H1 (cell line): Measurements from ENCODE around the gene MPHOSPH9. TPM values are rescaled to one million over a fixed set of nuclear protein-coding genes. Genes with fewer than 3 reads are reported as not detected.

Experiments used
- CTCF ChIA-PET: fragments of 300-600 bp; sonication (Branson Sonifier 250); formaldehyde crosslinking; loops from one replicate; lab custom pipeline; 2021; ENCODE audit not compliant: partially characterized antibody; lab: Charles Lee
- POLR2A ChIA-PET: fragments of 300-600 bp; sonication (Branson Sonifier 250); formaldehyde crosslinking; loops from one replicate; lab custom pipeline; 2021; ENCODE audit warnings: inconsistent platforms; ENCODE audit not compliant: partially characterized antibody; lab: Charles Lee
- DNase-seq, 2 experiments: peaks; one replicate each; pipeline versions ENCODE4 v3.0.0 to v3.0.0-alpha.2; 2010 to 2022; ENCODE audit warnings: low spot score in 2 of 2, low read depth in 1 of 2, mixed read lengths in 1 of 2
- FAIRE-seq: peaks from 2 replicates; lab custom pipeline; 2011; peaks lifted over from hg19 to GRCh38; lab: Jason Lieb, UNC
- H2AFZ ChIP-seq: 2 replicates; pipeline ENCODE4 v1.8.1; 2012; ENCODE audit warnings: low read length, inconsistent platforms
- H2AK5ac ChIP-seq: 2 replicates; pipeline ENCODE4 v1.6.1; 2013; ENCODE audit warnings: low read depth, low read length
- H2BK120ac ChIP-seq: replicated peaks from 2 replicates; pipeline ENCODE3; 2013; ENCODE audit warnings: low read depth, low read length, inconsistent platforms
- H2BK12ac ChIP-seq: 2 replicates; pipeline ENCODE4 v1.6.1; 2013; ENCODE audit warnings: low read depth, low read length
- H2BK15ac ChIP-seq: 2 replicates; pipeline ENCODE4 v1.6.1; 2013; ENCODE audit warnings: low read length
- H2BK20ac ChIP-seq: 2 replicates; pipeline ENCODE4 v1.6.1; 2013; ENCODE audit warnings: low read length
- H2BK5ac ChIP-seq: 2 replicates; pipeline ENCODE4 v1.6.1; 2013; ENCODE audit warnings: low read depth, low read length
- H3K14ac ChIP-seq: 2 replicates; pipeline ENCODE4 v1.6.1; 2013; ENCODE audit warnings: inconsistent platforms; ENCODE audit not compliant: insufficient read length
- H3K18ac ChIP-seq: 2 replicates; pipeline ENCODE4 v1.6.1; 2013; ENCODE audit warnings: low read length; ENCODE audit errors: extremely low read depth
- H3K23ac ChIP-seq: 2 replicates; pipeline ENCODE4 v1.6.1; 2013; ENCODE audit warnings: inconsistent platforms; ENCODE audit not compliant: insufficient read length
- H3K23me2 ChIP-seq: 2 replicates; pipeline ENCODE4 v1.6.1; 2013; ENCODE audit warnings: low read depth, low read length
- H3K27ac ChIP-seq: 2 replicates; pipeline ENCODE4 v1.6.1; 2011; ENCODE audit warnings: low read depth, low read length, inconsistent platforms
- H3K27me3 ChIP-seq, 4 experiments: replicated peaks in 1 of 4; 1 replicate in 1 of 4; 2 replicates in 3 of 4; pipeline versions ENCODE4 v1.6.1 to v1.8.1; 2011 to 2013; ENCODE audit warnings: low read length in 3 of 4, mild to moderate bottlenecking in 3 of 4, inconsistent platforms in 2 of 4, mixed read lengths in 2 of 4, moderate library complexity in 1 of 4; ENCODE audit not compliant: control insufficient read depth in 3 of 4, insufficient read depth in 3 of 4; ENCODE audit errors: extremely low read depth in 1 of 4
- H3K36me3 ChIP-seq, 4 experiments: 2 replicates each; pipeline versions ENCODE4 v1.6.1 to v1.8.1; 2011 to 2013; ENCODE audit warnings: mild to moderate bottlenecking in 4 of 4, low read length in 3 of 4, moderate library complexity in 2 of 4, control low read depth in 1 of 4, inconsistent platforms in 1 of 4; ENCODE audit not compliant: insufficient read depth in 4 of 4, control insufficient read depth in 2 of 4
- H3K4ac ChIP-seq: replicated peaks from 2 replicates; pipeline ENCODE3; 2013; ENCODE audit warnings: low read length, low read depth, mixed read lengths, inconsistent platforms; ENCODE audit not compliant: insufficient read length
- H3K4me1 ChIP-seq, 4 experiments: replicated peaks in 1 of 4; 1 replicate in 1 of 4; 2 replicates in 3 of 4; pipeline versions ENCODE4 v1.6.1 to v1.8.1; 2011 to 2013; ENCODE audit warnings: low read length in 3 of 4, inconsistent platforms in 2 of 4, mixed read lengths in 1 of 4; ENCODE audit not compliant: insufficient read depth in 4 of 4, control insufficient read depth in 3 of 4
- H3K4me2 ChIP-seq, 2 experiments: 2 replicates each; pipeline versions ENCODE4 v1.6.1 to v1.8.1; 2011 to 2013; ENCODE audit warnings: low read depth in 2 of 2, low read length in 2 of 2, control low read depth in 1 of 2, inconsistent platforms in 1 of 2, mild to moderate bottlenecking in 1 of 2; ENCODE audit not compliant: insufficient read depth in 1 of 2
- H3K4me3 ChIP-seq, 4 experiments: fragments of 200-600, 300-600 bp in 1 of 4; sonication (generic), shearing (Covaris generic), sonication (Bioruptor Twin) in 1 of 4; 2 replicates each; pipeline versions ENCODE4 v1.5.1 to v1.8.1; 2011 to 2016; ENCODE audit warnings: low read length in 4 of 4, low read depth in 3 of 4, control low read depth in 2 of 4, inconsistent platforms in 2 of 4, mild to moderate bottlenecking in 2 of 4, mixed read lengths in 1 of 4, moderate library complexity in 1 of 4; ENCODE audit not compliant: insufficient read depth in 2 of 4; ENCODE audit errors: extremely low read depth in 1 of 4
- H3K56ac ChIP-seq: replicated peaks from 2 replicates; pipeline ENCODE3; 2013; ENCODE audit warnings: low read depth, mild to moderate bottlenecking, mixed read lengths, low read length, inconsistent platforms; ENCODE audit not compliant: insufficient read length
- H3K79me1 ChIP-seq: 2 replicates; pipeline ENCODE4 v1.6.1; 2013; ENCODE audit warnings: low read depth, low read length, control low read depth
- H3K79me2 ChIP-seq, 2 experiments: 2 replicates each; pipeline versions ENCODE4 v1.6.1 to v1.8.1; 2012 to 2013; ENCODE audit warnings: low read length in 2 of 2, mild to moderate bottlenecking in 2 of 2, inconsistent platforms in 1 of 2; ENCODE audit not compliant: insufficient read depth in 2 of 2, control insufficient read depth in 1 of 2
- H3K9ac ChIP-seq, 4 experiments: replicated peaks in 1 of 4; 1 replicate in 1 of 4; 2 replicates in 3 of 4; pipeline versions ENCODE4 v1.6.1 to v1.8.1; 2011 to 2013; ENCODE audit warnings: low read depth in 3 of 4, low read length in 3 of 4, control low read depth in 2 of 4, mild to moderate bottlenecking in 2 of 4, moderate library complexity in 2 of 4, inconsistent platforms in 1 of 4; ENCODE audit errors: extremely low read depth in 1 of 4
- H3K9me3 ChIP-seq, 2 experiments: 2 replicates each; pipeline versions ENCODE4 v1.6.1 to v1.8.1; 2012 to 2013; ENCODE audit warnings: mild to moderate bottlenecking in 2 of 2, moderate library complexity in 2 of 2, control low read depth in 1 of 2, inconsistent platforms in 1 of 2, low read depth in 1 of 2, low read length in 1 of 2, mixed read lengths in 1 of 2; ENCODE audit not compliant: insufficient read depth in 2 of 2
- H4K20me1 ChIP-seq, 2 experiments: replicated peaks in 1 of 2; 2 replicates each; pipeline versions ENCODE3 to v1.8.1; 2011 to 2013; ENCODE audit warnings: inconsistent platforms in 2 of 2, low read length in 2 of 2, mild to moderate bottlenecking in 1 of 2; ENCODE audit not compliant: insufficient read depth in 2 of 2, control insufficient read depth in 1 of 2
- H4K5ac ChIP-seq: 2 replicates; pipeline ENCODE4 v1.6.1; 2013; ENCODE audit warnings: low read length, low read depth, mixed read lengths, inconsistent platforms; ENCODE audit not compliant: insufficient read length
- H4K8ac ChIP-seq: 2 replicates; pipeline ENCODE4 v1.8.0; 2013; ENCODE audit warnings: mild to moderate bottlenecking, moderate library complexity, low read length, inconsistent platforms; ENCODE audit not compliant: insufficient read depth; ENCODE audit errors: extremely low read depth
- H4K91ac ChIP-seq: replicated peaks from 2 replicates; pipeline ENCODE3; 2013; ENCODE audit warnings: low read length, mixed read lengths, inconsistent platforms; ENCODE audit not compliant: insufficient read length
- ATF2 ChIP-seq: IDR thresholded peaks from 2 replicates; pipeline ENCODE4 v1.6.1; 2012; ENCODE audit warnings: low read length, inconsistent platforms
- CEBPB ChIP-seq: IDR thresholded peaks from 2 replicates; pipeline ENCODE4 v1.6.1; 2012; ENCODE audit warnings: low read depth, low read length
- GTF2F1 ChIP-seq: IDR thresholded peaks from 2 replicates; pipeline ENCODE4 v1.6.1; 2012; ENCODE audit warnings: low read depth, low read length, improper control_type of control experiment, borderline replicate concordance
- KDM1A ChIP-seq: fragments of 200-600, 300-600 bp; sonication (generic); IDR thresholded peaks from 2 replicates; pipeline ENCODE4 v1.7.1; 2016; ENCODE audit warnings: mild to moderate bottlenecking, low read length, borderline replicate concordance
- WGBS, 2 experiments: shearing (Covaris generic) in 1 of 2; methylation state at CpG; one replicate each; pipeline versions ENCODE4 v1.1.6 to v1.1.7; 2013 to 2015; ENCODE audit warnings: low lambda C conversion rate in 2 of 2, mixed read lengths in 2 of 2, inconsistent platforms in 1 of 2, low coverage in 1 of 2, missing lambda C conversion rate in 1 of 2; ENCODE audit not compliant: insufficient replicate concordance in 2 of 2, insufficient coverage in 1 of 2, insufficient read length in 1 of 2; ENCODE audit errors: extremely low coverage in 1 of 2, missing lambda C conversion rate in 1 of 2; 5-methylcytosine and 5-hydroxymethylcytosine counted together
- polyA plus RNA-seq, 7 experiments: library from polyadenylated mRNA; depleted of rRNA in 3 of 7; stranded (reverse) in 5 of 7; unstranded in 2 of 7; fragments of >200 nt in 5 of 7; fragments of 200-250 nt in 2 of 7; gene quantifications; 1 replicate in 5 of 7; 2 replicates in 1 of 7; 4 replicates in 1 of 7; pipeline versions ENCODE4 v1.2.1 to v1.2.3, GENCODE V29; 2011 to 2013; ENCODE audit warnings: missing spikeins in 2 of 7, mixed read lengths in 2 of 7
- total RNA-seq: library from RNA; stranded (reverse); fragmentation: NEBNext Ultra II Directional; extraction: Animal tissue kit (Norgen Biotek cat#: 25700); gene quantifications from 2 replicates; pipeline ENCODE4 v1.2.1, GENCODE V29; 2021

MPHOSPH9 gene
- total and polyA plus RNA-seq, 2 of the 8 experiments (the other 6 are each of a cell fraction or from before 2014, with no cell fraction given), result 8.8 to 48.8 TPM

DNA sequence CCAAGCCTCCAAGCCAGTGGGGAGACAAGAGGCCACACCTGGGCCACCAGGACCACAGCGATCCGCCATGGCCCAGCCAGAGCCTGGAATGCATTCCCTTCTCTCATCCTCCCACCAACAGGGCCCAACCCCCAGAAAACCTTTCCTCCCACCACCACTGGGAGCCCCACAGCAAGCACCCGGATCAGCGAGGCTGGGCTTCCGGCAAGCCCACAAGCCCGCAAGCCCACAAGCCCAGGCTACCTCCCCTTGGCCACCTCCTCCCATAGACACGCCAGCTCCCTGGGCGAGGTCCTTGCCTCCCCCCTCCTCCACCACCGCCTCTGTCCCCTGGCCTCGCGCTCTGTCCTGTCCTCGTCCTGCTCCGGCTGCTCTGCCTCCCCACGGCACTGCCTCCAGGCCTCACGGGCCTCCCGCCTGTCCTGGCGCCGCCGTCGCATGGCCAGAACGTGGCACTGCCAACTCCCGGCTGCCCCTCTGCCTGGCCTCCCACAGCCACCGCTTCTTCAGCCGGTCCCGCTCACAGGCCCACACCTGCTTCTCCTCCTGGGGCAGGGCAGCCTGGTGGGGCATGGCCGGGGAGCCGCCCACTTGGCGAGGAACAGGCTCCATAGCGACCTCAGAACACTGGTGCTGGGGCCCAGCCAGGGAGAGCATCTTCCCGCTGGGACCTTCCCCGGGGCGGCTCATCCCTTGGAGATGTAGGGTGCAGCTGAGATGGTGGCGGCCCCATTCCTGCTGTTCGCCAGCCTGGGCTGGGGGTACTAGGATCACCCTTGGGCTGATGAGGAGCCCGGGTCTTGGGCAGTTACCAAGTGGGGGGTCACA is 33.1 kb upstream of the MPHOSPH9 start:
- DNase-seq (no peak), FAIRE-seq (no peak)
- H4K91ac ChIP-seq, result no peak overlapping the region
- H3K9me3 ChIP-seq, result no peaks in the 10 kb centered on the region
- H3K9ac ChIP-seq, result no peak overlapping the region; a peak in 1 of 7 replicates
- H3K27me3 ChIP-seq, result no peaks in the 10 kb centered on the region
- peaks cover 0 to 58% of the 10 kb centered on the region in 2 experiments; a peak in 2 of 4 replicates for H3K79me2 ChIP-seq
- TF ChIP-seq ATF2, result no peak
- TF ChIP-seq KDM1A, result no peak
- no peak for TF ChIP-seq CEBPB
- TF ChIP-seq GTF2F1, result no peak
- no peak overlapping the region for H3K27ac ChIP-seq
- H3K4me3 ChIP-seq, result no peak overlapping the region
- H3K14ac ChIP-seq, result no peak overlapping the region
- H3K23me2 ChIP-seq, result peaks cover 5% of the 10 kb centered on the region
- peaks cover 0 to 19% (median 12%) of the 10 kb centered on the region in 4 experiments; a peak in 6 of 7 replicates for H3K4me1 ChIP-seq
- POLR2A ChIA-PET, result interaction anchor here (0.8 to 5.2 kb wide), 9 partner anchors 9 to 354 kb away, joined by 4 to 42 read pairs (median 6); partner anchors contain the start of genes KMT5A, MPHOSPH9, MTRFR and SBNO1
- H3K18ac ChIP-seq, result no peak overlapping the region; the same call in 1 of the 2 replicates
- no peak overlapping the region; the same call in 1 of the 2 replicates for H2BK5ac ChIP-seq
- H2BK12ac ChIP-seq, result no peak overlapping the region
- no peak overlapping the region for H4K5ac ChIP-seq
- no peak overlapping the region for H2AFZ ChIP-seq
- H3K4me2 ChIP-seq, result no peak overlapping the region; a peak in 1 of 4 replicates
- H3K36me3 ChIP-seq, result peaks cover 6 to 42% (median 29%) of the 10 kb centered on the region in 4 experiments; a peak in 7 of 8 replicates
- no peak overlapping the region for H3K23ac ChIP-seq
- H2AK5ac ChIP-seq, result no peak overlapping the region
- no peak overlapping the region for H2BK120ac ChIP-seq
- no peak overlapping the region for H2BK20ac ChIP-seq
- peaks cover 11 to 13% of the 10 kb centered on the region in 2 experiments for H4K20me1 ChIP-seq
- 93% methylated on average over 35 of the region's 35 CpGs; no CpG with 5 or more reads in 1 of the 2 experiments for WGBS, 2 experiments
- CTCF ChIA-PET, result interaction anchor here (0.8 to 1.4 kb wide), 4 partner anchors 18 to 44 kb away, joined by 3 to 8 read pairs (median 4); no protein-coding TSS in a partner anchor
- H3K79me1 ChIP-seq, result peaks cover 9% of the 10 kb centered on the region
- no peak overlapping the region for H3K4ac ChIP-seq
- no peak overlapping the region for H3K56ac ChIP-seq
- no peak overlapping the region for H2BK15ac ChIP-seq
- H4K8ac ChIP-seq, result no peak overlapping the region
